Ammon's horn (tissue), 1 donor: Measurements from ENCODE around the gene PDZK1.
"Not testable (repeated sequence)": the region's sequence is repeated elsewhere in the genome, so short reads cannot be mapped to it uniquely, and the experiment has no call there.

Experiments used
- DNase-seq: peaks from one replicate; pipeline ENCODE4 v3.0.0-alpha.2; 2016; ENCODE audit warnings: low spot score

Gene PDZK1

DNA sequence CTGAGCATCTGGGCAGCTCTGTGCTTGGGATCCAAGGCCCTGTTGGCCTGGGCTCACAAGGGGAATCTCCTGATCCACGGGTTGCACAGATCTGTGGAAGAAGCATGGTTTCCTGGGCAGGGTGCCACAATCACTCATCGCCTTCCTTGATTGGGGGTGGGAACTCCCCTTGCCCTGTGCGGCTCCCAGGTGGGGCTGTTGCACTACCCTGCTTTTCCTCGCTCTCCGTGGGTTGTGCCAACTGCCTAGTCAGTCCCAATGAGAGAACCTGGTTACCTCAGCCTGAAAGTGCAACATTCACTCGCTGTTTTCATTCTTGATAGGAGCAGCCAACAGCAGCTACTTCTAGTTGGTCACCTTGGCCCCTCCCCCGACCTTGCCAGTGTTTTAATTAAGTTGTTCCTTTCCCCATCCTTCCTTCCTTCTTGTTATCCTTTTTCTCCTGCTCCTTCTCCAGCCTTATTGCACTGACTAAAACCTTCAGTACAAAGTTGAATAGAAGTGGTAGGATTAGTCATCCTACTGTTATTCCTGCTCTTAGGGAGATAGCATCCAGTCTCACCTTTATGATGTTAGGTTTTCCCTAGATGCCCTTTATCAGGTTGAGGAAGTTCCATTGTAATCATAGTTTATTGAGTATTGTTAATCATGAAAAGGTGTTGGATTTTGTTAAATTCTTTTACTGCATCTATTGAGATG is 50.8 kb downstream of the PDZK1 start:
- not testable (repeated sequence) for DNase-seq

DNA sequence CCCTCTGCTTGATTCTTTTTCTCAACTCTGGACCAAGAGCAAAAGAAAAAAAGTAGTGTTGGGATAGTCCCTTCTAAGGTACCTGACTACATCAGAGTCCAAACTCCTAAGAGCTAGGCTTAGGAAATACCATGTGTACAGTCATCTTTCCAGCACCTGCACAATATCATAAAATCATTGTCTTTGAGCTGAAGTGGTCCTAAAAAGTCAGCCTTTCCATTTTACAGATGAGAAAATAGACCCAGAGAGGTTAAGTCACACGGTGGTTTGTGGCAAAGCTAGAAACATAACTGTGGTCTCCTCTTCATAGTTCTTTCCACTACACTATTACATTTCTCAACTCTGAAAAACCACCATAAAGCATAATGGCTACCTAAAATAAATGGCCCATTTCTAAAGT is 63.2 kb downstream of the PDZK1 start:
- not testable (repeated sequence) for DNase-seq

DNA sequence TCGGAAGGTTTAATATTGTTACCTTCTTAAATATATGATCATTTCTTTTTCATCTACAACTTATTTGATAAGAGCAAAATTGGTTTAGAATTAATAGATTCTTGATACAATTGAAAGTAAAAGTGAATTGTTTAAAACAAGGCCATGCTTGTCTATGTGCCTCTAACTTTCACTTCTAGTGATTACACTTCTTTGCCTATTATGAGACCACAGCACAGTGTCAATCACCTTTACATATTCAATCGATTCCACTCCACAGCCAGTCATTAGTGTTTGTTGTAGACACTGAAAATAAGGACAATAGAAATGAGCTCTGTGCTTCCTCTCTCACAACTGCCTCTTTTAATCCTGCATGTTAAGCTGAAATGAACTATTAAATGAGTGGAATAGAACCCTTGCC is 65.3 kb downstream of the PDZK1 start:
- DNase-seq, result not testable (repeated sequence)

DNA sequence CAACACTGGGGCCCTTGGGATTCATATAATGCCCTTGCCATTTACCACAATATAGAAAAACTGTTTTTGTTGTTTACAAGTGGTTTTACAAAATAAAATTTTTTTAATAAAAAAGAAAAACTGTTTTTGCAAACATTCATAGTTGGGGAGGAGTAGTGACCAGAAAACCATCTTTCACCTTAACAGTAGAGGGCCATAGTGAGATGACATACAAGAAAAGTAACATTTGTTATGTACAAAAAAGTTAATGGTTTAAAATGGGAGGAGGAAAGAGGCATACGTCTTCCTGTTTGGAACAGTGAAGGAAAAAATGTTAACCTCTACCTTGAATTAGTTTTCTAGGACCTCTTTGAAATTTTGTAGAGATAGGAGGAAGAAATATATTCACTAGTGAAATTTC is 70.9 kb downstream of the PDZK1 start:
- not testable (repeated sequence) for DNase-seq

DNA sequence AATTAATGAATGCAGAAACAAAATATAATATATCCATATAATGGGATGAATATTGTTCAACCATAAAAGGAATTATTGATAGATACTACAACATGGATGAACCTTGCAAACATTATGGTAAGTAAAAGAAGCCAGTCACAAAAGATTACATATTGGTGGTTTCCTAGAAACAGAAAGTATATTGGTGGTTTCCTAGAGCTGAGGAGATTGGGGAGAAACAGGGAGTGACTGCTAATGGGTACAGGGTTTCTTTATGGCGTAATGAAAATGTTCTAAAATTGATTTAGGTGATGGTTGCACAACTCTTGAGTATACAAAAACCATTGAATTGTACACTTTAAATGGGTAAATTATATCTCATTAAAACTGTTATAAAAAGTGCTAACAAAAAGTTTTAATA is 85.0 kb downstream of the PDZK1 start:
- not testable (repeated sequence) for DNase-seq
